Ramos (cell line): ENCODE data around the gene PGAM2.

ENCODE experiments used
- in situ Hi-C: fragments of 300-500 bp; cut with MboI; formaldehyde crosslinking; loops from one replicate; pipeline ENCODE4 v1.14.3; 2022; ENCODE audit warnings: low sequenced_read_pairs; ENCODE audit not compliant: unreplicated experiment

Gene PGAM2

GRCh38 chr7:44065431-44066110, at the start of gene PGAM2:
TSS of gene PGAM2 (minus strand) at chr7:44065567. CDS start at chr7:44065529, 38 bp downstream.
- in situ Hi-C loops, result loop anchor here (5.0 kb wide), 1 partner anchor 127 kb away; no protein-coding TSS in a partner anchor

- in situ Hi-C loops, result no loop called here
Observed at GRCh38 chr7:44114586-44115310, 49.4 kb upstream of the PGAM2 start.

DNA sequence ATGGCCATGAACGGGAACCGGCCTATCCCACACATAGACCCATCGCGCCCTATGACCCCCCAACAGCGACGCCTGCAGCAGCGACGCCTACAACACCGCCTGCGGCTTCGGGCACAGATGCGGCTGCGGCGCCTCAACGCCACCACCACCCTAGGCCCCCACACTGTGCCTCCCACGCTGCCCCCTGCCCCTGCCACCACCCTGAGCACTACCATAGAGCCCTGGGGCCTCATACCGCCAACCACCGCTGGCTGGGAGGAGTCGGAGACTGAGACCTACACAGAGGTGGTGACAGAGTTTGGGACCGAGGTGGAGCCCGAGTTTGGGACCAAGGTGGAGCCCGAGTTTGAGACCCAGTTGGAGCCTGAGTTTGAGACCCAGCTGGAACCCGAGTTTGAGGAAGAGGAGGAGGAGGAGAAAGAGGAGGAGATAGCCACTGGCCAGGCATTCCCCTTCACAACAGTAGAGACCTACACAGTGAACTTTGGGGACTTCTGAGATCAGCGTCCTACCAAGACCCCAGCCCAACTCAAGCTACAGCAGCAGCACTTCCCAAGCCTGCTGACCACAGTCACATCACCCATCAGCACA, 48.5 kb upstream of the PGAM2 start:
- in situ Hi-C loops, result no loop called here

DNA sequence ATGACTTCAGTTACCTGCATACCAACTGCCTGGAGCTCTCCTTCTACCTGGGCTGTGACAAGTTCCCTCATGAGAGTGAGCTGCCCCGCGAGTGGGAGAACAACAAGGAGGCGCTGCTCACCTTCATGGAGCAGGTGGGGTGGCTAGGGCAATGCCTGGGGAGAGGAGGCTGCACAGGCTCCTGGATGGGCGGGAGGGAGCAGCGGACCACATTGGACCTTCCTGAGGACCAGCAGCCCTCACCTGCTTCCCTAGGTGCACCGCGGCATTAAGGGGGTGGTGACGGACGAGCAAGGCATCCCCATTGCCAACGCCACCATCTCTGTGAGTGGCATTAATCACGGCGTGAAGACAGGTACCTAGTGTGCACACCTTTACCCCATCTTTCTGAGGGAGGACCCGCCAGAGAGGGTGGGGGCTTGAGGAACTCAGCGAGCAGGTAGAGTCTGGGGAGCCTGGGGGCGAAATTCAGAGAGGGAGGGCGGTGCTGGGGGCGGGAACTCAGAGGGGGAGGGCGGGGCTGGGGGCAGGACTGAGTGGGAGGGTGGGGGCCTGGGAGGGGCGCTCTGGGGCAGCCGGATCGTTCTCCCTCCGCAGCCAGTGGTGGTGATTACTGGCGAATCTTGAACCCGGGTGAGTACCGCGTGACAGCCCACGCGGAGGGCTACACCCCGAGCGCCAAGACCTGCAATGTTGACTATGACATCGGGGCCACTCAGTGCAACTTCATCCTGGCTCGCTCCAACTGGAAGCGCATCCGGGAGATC, 47.8 kb upstream of the PGAM2 start:
- in situ Hi-C loops, result no loop called here

DNA sequence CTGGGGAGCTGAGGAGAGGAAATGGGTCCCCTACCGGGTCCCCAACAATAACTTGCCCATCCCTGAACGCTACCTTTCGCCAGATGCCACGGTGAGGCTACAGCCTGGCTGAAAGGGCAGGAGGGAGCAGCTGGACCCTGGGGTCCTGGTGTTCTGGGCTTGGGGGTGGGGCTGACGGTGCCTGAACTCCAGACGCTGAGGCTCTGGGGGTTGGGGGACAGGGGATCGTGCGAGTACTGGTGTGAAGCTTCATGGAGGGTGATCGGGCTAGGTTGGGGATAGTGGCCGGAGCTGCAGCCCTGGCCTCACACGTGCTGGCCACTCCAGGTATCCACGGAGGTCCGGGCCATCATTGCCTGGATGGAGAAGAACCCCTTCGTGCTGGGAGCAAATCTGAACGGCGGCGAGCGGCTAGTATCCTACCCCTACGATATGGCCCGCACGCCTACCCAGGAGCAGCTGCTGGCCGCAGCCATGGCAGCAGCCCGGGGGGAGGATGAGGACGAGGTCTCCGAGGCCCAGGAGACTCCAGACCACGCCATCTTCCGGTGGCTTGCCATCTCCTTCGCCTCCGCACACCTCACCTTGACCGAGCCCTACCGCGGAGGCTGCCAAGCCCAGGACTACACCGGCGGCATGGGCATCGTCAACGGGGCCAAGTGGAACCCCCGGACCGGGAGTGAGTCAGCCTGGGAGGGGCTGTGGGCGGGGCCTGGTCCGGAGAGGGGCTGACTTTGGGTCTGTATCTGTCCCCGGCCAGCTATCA, 47.0 kb upstream of the PGAM2 start:
- in situ Hi-C loops, result no loop called here

DNA sequence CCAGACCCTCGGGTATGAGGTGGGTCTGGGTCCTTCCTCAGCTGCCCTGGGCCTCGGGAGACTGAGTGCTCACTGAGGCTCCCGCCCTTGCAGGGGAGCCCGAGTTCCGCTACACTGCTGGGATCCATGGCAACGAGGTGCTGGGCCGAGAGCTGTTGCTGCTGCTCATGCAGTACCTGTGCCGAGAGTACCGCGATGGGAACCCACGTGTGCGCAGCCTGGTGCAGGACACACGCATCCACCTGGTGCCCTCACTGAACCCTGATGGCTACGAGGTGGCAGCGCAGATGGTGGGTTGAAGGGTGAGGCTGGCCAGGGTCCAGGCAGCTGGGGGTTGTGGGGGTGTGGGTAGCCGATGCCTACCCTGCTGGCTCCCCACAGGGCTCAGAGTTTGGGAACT, 46.4 kb upstream of the PGAM2 start:
- in situ Hi-C loops, result no loop called here

GRCh38 chr7:44110719-44111635, 45.6 kb upstream of the PGAM2 start:
- in situ Hi-C loops, result no loop called here

DNA sequence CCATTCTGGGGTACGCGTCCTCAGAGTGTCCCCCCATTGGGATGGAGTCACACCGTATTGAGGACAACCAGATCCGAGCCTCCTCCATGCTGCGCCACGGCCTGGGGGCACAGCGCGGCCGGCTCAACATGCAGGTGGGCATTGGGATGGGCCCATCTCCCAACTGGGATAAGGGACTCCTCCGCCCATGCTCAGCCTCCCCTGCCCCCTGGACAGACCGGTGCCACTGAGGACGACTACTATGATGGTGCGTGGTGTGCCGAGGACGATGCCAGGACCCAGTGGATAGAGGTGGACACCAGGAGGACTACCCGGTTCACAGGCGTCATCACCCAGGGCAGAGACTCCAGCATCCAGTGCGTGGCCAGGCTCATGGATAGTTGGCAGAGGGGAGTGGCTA, 44.6 kb upstream of the PGAM2 start:
- in situ Hi-C loops, result no loop called here

DNA sequence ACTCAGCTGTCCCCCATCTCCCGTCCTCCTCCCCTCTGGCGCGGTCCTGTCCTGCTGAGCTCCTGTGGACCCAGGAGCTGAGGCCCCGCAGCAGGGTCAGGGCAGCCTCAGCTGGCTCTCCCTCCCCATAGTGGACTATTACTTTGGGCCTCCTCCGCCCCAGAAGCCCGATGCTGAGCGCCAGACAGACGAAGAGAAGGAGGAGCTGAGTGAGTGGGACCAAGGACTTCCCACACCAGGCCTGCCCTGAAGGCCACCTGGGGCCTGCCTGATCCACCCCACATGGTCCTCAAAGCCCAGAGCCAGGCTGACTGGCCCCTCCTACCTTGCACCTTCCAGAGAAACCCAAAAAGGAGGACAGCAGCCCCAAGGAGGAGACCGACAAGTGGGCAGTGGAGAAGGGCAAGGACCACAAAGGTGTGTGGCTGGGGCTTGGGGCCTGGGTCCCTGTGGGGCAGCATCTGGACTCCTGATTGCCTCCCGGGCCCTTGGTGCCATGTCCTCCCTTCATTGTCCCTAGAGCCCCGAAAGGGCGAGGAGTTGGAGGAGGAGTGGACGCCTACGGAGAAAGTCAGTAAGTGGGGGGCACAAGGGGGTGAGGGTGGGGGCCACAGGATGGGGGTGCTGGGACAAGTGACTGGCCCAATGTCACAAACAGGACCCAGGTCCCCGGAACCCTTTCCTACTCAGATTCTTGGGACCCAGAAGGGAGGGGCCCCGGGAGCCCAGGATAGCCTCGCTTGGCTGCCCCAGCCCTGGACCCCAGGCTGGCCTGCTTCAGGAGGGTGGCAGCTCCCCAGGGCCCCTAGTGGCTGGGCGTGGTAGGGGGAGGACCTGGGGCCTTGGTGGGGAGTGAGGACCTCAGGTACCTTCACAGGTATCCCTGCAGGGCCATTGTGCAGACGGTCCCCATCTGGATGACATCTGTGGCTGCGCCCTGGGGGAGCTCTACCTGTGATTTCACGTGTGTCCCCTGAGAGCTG, 43.7 kb upstream of the PGAM2 start:
- in situ Hi-C loops, result no loop called here

DNA sequence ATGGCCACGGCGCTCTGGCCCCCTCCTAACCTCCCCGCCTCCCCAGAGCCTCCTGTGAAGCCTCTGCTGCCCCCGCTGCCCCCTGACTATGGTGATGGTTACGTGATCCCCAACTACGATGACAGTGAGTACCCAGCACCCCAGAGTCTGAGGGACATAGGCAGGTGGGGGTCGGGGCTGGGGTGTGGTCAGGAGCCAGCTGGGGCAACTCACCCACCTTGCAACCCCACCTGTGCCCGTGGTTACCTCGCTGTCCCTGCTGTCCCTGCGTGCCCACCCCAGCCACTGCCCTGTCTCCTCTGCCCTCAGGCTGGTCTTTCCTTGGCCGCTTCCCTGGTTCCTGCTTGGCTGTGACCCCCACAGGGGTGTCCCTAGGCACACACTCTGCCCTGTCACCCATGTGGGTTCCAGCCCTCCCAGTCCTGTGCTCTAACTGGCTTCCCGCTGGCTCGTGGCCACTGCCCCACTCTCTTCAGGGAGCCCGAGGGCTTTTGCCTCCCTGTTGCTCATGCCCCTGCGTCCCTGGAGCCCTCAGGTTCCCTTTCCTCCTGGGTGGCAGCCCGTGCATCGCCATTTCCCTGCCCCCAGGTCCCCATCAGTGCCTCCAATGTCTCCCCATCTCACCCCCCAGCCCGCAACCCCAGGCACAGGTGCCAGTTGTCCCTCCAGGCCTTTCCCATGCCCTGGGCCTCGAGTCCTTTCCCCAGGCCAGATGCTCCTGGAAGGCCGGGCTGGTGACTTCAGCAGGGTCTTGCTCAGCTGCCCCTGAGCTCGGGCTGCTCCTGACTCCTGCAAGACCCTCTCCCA, 42.8 kb upstream of the PGAM2 start:
- in situ Hi-C loops, result no loop called here

DNA sequence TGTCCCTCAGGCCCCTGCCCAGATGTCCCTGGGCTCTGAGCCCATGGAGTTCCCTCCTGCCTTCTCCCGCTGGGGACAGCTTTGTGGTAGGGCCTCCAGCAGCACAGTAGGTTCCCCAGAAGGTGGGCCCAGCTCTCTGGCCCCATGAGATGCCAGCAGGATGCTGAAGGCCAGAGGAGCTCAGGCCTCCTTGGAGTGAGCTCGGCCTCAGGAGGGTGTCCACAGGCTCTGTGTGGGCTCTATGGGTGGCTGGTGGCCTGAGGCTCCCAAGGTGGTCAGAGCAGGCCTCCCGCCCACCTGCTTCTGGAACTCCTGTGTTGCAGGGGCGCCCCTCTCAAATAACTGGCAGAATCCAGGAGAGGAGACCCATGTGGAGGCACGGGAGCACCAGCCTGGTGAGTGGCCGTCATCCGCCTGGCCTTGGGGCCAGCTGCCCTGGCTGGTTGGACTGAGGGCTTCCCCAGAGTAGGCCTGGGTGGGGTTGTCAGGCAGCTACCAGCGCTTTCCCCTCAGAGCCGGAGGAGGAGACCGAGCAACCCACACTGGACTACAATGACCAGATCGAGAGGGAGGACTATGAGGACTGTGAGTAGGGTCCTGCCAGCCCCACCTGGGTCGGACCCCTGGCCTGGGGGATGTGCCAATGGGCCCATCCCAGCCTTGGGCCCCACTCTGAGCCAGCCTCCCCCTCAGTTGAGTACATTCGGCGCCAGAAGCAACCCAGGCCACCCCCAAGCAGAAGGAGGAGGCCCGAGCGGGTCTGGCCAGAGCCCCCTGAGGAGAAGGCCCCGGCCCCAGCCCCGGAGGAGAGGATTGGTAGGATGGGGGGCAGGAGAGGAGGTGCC, 42.0 kb upstream of the PGAM2 start:
- in situ Hi-C loops, result no loop called here

DNA sequence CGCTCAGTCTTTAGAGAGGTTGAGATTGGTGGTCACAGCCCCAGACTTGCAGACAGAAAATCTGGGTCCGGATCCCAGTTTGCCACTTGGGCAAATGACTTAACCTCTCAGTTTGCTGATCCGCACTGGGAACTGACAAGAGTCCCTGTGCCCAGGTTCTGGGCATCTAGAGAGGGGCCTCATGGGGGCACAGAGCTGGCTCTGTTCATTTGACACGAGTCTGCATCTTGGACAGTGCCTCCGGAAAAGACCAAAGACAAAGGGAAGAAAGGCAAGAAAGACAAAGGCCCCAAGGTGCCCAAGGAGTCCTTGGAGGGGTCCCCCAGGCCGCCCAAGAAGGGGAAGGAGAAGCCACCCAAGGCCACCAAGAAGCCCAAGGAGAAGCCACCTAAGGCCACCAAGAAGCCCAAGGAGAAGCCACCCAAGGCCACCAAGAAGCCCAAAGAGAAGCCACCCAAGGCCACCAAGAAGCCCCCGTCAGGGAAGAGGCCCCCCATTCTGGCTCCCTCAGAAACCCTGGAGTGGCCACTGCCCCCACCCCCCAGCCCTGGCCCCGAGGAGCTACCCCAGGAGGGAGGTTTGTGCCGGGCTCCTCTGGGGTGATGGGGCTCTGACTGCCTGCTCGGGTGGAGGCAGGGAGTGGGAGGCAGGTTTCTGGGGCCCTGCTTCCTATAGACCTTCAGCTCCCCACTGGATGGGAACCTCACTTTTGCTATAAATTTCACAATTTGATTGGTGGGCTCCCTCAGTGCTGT, 41.1 kb upstream of the PGAM2 start:
- in situ Hi-C loops, result no loop called here

DNA sequence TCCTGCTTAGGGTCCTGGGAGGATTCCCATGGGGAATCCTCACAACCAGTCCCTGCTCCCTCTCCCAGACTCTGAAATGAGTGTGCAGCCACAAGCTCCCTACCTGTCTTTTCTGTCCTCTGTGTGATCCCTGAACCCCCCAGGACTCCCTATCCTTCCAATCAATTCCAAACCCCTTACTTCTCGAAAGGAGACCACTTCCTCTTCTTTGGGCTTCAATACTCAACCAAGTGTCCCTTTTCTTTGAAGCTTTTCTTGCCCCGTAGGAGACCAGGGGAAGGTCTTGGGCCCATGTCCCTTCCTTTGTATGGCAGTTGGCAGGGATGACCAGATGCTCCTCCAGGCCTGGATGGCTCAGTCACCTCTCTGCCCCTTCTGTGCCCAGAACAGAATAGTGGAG, 40.5 kb upstream of the PGAM2 start:
- in situ Hi-C loops, result no loop called here

DNA sequence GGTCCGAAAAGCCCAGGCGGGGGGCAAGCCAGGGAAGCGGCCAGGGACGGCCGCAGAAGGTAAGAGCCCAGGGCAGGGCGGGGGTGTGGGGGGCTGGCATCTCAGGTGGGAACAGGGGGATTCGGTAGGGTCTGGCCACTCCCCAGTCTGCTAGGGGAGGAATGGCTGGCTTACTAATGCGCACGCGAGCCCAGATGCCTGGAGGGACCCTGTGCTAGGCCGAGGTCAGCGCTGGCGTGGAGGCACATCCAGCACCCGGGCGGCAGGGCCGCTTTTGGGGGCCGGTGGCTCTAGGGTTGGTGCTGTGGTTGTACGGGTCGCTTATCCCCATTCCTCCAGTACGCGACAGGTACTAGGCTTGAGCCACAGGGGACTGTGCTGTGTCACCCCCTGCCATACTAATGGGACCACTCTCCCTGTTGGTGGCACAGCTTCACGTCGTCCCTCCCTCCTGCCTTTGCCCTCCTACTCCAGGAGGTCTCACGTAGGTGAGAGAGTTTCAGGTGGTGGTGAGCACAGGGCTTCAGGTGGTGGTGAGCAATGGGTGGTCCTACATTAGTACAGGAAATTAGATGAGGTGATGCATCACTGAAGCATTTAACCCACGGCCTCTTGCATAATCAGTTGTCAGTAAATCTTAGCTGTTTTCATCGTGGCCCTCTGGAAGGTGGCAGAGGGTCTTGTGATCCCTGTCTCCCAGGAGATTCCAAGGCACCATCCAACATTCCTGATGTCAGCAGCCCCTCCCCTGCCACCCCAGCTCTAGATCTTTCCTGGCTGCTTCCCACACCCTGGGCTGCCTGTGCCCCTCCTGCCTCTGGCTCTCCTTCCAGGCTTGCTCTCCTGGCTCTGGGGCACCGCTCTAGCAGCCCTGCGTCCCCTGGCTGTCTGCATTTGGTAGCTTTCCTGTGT, 39.7 kb upstream of the PGAM2 start:
- in situ Hi-C loops, result no loop called here
